ENCODE data around the gene KIF1B.

DNA sequence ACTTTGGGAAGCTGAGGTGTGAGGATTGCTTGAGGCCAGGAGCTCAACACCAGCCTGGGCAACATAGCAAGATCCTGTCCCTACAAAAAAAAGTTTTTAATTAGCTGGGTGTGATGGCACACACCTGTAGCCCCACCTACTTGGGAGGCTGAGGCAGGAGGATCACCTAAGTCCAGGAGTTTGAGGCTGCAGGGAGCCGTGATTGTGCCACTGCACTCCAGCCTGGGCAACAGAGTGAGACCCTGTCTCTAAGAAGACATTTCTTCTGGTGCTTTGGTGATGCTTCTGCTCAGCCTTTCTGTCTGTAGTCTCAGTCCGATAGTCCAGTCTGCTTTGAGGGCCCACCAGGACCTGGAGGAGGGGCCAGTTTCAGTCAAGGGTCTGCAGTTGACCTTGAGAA lies 196.8 kb downstream of the KIF1B start:
- TF ChIP-seq, protein P1, sequence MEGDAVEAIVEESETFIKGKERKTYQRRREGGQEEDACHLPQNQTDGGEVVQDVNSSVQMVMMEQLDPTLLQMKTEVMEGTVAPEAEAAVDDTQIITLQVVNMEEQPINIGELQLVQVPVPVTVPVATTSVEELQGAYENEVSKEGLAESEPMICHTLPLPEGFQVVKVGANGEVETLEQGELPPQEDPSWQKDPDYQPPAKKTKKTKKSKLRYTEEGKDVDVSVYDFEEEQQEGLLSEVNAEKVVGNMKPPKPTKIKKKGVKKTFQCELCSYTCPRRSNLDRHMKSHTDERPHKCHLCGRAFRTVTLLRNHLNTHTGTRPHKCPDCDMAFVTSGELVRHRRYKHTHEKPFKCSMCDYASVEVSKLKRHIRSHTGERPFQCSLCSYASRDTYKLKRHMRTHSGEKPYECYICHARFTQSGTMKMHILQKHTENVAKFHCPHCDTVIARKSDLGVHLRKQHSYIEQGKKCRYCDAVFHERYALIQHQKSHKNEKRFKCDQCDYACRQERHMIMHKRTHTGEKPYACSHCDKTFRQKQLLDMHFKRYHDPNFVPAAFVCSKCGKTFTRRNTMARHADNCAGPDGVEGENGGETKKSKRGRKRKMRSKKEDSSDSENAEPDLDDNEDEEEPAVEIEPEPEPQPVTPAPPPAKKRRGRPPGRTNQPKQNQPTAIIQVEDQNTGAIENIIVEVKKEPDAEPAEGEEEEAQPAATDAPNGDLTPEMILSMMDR (IDR thresholded peaks at IDR 0.05; ENCODE audit: insufficient read depth, low read length, poor library complexity, severe bottlenecking), result no peak
- no peak for TF ChIP-seq EZH2phosphoT487 (conservative IDR thresholded peaks at IDR 0.05; ENCODE audit: low read length)
